ENCODE measurements around the gene PAX7.

- TF ChIP-seq CTCF (IDR thresholded peaks at IDR 0.05) (no peak), POLR2A (IDR thresholded peaks at IDR 0.05) (no peak)
These were observed 153.2 kb downstream of the PAX7 start for GRCh38 chr1:18783705-18784481.

All from uterus (tissue), 2 donors.